GM21526 (cell line): Measurements from ENCODE around the gene MMP8.
A peak's percentile ranks its signal among the peaks of the same experiment; 100 is the strongest.
"Not testable (repeated sequence)": the region's sequence is repeated elsewhere in the genome, so short reads cannot be mapped to it uniquely, and the experiment has no call there.

Experiments used
- ATAC-seq: cut with Tn5 transposase; IDR thresholded peaks from one replicate; pipeline ENCODE4 v1.9.1; 2021; ENCODE audit warnings: moderate library complexity; ENCODE audit not compliant: unreplicated experiment, low FRiP score

Gene MMP8

DNA sequence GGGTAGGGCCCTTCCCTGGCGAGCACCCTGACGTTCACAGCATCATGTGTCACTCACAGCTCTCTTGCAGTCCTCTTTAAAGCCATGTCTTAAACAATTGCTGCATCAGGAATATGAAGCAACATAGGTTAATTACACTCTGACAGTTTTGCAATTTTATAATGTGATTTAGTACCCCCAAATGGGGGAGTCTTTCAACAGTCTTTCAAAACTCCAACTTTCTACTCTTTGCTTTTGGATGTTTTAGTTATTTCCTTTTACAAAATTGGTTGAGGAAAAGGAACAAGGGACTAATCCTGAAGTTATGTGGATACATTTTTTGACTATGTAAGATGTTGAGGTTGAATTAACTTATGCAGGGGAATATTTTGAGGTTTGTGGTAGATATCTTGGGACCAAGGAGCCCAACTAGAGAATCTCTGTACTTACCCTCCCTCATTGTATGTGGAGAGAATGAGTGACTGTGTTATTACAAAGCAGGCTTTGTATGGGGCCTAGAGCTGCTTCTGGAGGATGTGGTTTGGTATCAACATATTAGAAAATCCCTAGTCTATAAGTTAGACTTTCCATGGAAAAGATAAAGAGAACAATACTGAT, at the start of gene MMP8:
MMP8 (minus strand) TSS at position 51 of the 597 bp plus-strand sequence. CDS start 99 bp downstream, outside the sequence.
- ATAC-seq, result no peak

- no peak for ATAC-seq
Observed at GRCh38 chr11:102773386-102773785, 48.6 kb upstream of the MMP8 start.

DNA sequence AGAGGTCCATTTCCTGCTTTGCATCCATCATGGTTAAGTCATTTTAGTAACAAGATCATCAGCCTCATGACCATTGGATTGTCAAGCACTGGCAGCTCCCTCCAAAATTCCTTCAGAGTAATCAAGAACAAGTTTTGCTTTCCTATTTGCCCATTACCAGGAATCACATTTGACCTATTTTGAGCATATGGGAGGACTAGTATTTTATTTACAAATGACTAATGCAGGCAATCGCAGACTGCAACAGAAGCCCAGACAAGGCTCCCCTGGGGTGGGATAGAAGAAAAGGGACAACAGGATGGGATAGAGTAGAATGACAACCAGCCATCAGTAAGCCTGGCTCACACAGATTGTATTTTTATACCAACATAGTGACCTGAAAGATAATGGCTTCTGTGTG, 46.6 kb upstream of the MMP8 start:
- ATAC-seq, result no peak

DNA sequence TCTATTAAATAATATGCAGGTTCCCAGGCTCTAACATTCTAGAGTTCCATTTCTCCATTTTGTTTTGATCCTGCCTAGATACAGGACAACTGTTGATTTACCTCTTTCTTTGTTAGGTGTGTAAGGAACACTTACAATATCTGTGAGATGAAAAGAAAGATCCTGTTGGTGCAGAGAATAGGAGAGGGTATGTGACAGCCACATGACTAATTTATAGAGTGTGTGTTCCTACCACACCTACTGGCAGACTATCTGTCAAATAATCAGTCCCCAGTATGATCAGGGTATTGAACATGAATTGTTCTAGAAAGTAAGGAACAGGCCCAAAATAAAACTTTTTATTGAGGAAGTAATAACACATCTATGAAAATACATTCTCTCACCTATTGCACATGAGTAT, 45.4 kb upstream of the MMP8 start:
- ATAC-seq, result no peak

GRCh38 chr11:102767800-102768199, 43.0 kb upstream of the MMP8 start:
- ATAC-seq, result no peak

- no peak for ATAC-seq
Observed at GRCh38 chr11:102763440-102763839, 38.7 kb upstream of the MMP8 start.

DNA sequence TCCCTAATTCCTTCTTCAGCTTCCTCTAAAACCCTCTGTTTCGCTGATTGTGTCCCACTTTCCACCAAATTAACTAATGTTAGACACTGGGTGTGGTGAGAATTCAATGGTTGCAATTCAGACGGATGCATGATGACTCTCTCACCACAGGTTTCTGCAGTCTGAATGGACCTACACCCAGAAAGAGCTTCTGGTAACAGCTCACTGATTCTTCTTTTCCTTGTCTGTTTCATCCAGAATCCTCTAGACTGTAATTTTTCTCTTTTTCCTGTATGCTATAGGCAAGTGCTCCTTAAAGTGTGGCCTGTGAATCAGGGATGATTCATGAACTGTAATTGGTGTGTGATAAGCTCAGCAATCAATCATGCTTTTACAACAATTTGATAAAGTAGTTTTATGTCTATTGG, 37.6 kb upstream of the MMP8 start:
- ATAC-seq, result no peak

GRCh38 chr11:102761646-102762238, 37.0 kb upstream of the MMP8 start:
- ATAC-seq, result no peak

- no peak for ATAC-seq
Observed at GRCh38 chr11:102760344-102761035, 35.7 kb upstream of the MMP8 start.

DNA sequence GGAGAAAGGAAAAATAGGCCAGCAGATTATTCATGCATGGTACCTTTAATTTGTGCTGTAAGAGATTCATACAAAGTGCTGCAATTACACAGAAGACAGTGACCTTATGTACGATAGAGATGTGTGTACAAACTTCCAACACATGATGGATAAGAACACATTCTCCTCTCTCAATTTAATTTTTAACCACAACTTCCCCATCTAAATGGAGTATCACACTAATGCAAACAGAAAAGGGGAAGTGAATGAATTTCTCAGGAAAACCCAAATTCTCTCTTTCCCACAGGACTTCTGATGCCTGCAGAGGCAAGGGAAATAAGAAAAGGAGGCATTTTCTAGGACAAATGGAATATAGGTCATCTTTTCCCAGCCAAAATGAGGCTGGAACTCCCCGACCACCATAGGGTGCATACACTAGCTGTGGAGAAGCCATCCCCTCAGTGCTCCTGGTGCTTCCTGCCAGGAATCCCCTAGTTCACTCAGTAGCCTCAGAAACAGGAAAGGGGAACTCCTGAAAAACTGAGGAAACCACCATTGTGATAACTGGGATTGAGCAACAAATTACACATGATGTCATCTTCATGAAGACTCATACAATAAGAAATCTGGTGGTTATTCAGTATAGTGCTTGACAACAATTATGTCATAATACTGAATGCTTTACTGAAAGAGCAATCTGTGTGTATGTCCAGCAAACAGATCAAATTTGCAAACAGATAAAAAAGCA, 33.2 kb upstream of the MMP8 start:
- no peak for ATAC-seq

DNA sequence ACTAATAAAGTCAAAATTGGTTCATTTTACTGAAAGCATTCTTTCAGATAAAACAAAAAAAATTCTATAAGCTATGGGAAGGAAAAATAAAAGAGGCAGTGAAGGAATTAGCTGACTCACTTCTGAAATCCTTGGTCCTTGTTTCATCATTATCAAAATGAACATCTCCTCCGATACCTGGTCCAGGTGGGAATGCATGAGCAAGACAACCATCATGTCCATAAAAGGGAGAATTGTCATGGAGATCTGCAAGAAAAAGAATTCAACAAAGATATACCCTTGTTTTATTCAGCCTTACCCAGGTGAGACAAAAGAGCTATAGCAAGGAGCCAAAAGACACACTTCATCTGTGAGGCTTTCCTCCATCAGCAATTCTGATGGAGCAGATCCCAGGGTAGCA, 28.5 kb upstream of the MMP8 start:
- ATAC-seq, result no peak

DNA sequence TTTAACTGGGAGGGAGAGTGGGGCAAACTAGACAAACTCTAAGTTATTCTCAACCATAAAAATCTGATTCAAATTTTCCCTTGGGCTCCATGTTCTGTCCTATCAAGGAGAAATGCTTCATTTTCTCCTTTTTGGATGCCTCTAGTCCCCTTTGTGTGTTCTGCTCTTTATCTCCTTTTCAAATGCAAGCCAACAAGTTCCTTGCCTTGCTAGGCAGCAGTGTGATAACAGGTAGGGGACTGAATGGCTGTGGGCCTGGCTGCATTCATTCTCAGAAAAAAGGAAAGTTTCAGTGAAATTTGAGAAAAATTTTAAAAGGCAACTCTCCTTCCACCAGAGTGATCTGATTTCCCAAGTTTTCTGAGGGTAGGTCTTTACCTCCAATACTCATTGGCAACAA, 26.9 kb upstream of the MMP8 start:
- ATAC-seq, result no peak

DNA sequence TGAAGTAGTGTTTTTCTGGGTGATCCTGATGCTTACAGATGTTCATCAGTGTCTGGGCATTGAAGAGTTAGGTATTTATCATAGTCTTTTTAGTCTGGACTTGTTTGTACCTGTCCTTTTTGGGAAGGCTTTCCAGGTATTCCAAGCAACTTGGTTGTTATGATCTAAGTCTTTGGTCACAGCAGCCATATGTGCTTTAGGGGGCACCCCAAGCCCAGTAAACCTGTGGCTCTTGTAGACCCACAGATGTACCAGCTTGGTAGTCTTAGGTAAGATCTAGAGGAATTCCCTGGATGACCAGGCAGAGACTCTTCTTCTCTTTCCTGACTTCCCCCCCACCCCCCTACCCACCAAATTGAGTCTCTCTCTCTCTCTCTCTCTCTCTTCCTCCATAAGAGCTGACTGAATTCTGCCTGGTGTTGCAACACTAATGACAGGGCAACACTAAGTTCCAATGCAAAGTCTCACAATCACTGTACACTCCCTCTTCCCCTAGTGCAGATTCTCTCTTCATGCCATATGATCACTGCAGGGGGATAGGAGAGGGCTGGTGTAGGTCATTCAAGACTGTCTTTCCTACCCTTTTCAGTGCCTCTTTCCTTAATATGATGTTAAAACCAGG, 24.5 kb upstream of the MMP8 start:
- no peak for ATAC-seq

GRCh38 chr11:102746746-102747578, 22.2 kb upstream of the MMP8 start:
- ATAC-seq, result not testable (repeated sequence)

DNA sequence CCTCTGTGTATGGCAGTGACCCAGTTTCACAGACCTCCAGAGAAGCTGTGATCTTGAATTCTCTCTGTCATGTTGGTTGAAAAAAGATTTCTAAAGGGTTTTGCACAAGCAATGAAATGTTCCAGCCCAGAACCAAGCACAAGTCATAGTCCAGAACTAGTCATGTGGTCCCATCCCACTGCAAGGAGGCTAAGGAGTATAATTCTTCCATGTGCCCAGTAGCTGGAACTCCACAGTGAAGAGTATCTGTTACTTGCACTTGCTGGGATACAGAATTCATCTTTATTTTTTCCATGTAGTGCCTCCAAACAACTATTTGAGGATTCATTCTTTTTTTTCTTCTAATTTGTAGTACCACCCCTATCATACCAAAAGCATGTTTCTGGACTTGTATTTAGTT, 9.9 kb upstream of the MMP8 start:
- no peak for ATAC-seq

DNA sequence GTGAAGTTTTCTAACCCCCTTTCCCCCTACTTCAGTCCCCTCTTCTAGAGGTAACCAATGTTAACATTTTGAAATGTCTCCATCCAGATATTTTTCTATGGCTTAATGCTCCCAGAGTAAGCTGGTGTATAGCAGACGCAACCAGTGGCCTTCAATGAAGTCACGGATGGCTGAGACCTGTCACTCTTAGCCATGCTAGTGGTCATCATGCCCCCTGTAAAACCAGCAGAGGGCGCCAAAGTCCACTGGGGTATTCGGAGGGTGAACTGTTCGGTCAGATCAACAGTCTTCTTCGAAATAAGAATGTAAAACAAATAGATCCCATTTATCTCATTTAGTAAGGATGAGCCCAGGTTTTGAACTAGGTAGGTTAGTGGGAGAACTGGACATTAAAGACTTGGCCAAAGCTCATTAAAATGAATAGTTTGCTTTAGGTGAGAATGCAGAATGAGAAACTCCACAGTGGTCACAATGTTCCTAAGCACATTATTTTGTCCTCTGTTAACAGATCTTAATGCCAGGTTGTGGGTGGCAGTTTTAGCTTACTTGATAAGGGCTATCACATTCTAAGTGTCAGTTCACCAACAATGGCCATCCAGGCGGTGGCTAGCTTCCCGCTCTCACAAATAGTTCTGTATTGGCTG, 8.6 kb upstream of the MMP8 start:
- ATAC-seq, result peak; percentile 95

- ATAC-seq, result not testable (repeated sequence)
Observed at GRCh38 chr11:102730944-102731343, 6.2 kb upstream of the MMP8 start.

DNA sequence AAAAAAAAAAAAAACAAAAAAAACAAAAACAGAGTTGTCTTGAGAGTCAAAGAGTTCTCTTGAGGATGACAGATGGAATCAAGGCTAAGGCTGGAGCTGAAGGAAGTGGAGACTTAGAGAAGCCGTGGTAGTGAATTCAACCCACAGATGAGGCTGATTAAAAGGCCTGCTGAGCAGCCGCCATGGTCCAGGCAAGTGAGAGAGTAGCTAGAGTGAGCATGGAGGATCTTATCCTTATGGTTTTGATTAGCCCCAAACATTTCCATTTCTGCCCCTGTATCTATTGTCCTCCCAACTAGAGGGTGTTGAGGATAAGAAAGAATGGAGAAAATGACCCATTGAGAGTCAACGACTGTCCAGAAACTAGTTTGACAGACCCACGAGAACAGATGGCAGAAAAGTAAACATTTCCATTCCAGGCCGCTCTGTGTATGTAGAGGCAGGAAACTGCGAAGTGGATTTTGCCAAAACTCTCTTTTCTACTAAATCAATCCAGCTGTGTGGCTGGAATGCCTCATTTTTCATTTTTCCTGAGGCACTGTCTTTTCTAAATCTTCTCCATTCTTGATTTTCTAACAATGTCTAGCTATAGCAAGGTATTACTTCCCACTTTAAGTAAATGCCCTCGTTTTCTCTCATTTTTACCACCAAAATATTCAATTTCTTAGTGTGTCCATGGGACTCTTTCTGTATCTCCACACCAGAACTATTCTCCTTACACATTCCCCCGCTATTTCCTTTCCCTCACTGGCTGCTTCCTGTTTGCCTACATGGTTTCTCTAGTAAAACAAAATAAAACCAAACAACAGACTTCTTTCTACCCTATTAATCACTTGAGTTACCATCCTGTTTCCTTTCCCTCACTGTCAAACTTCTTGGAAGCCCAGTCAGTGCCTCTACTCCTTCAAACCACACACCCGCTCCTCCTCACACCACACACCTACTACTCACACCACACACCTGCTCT, 5.4 kb upstream of the MMP8 start:
- no peak for ATAC-seq
